Stimulated activated CD8-positive, alpha-beta memory T cell treated with anti-CD3 and anti-CD28 coated beads, Interleukin-12 subunit alpha, Interleukin-12 subunit beta, amount 100 ng/mL, for 24 hours (primary cell): Measurements from ENCODE around the gene PLCE1.

Source experiments
- DNase-seq: peaks from one replicate; pipeline ENCODE4 v3.0.0-alpha.2; 2020; ENCODE audit errors: extremely low read depth

The PLCE1 gene

GRCh38 chr10:93994438-93994801 lies 689 bp downstream of the PLCE1 start:
- no peak for DNase-seq

- DNase-seq = no peak
Observed at GRCh38 chr10:93995182-93995581, 1.5 kb downstream of the PLCE1 start.

GRCh38 chr10:93995598-93996271 lies 2.0 kb downstream of the PLCE1 start:
- DNase-seq = no peak

- DNase-seq = no peak
Observed at GRCh38 chr10:93996551-93996950, 2.8 kb downstream of the PLCE1 start.

GRCh38 chr10:93997546-93997945 lies 3.8 kb downstream of the PLCE1 start:
- no peak for DNase-seq

- no peak for DNase-seq
Observed at GRCh38 chr10:93999401-93999851, 5.7 kb downstream of the PLCE1 start.

- DNase-seq = no peak
Observed at GRCh38 chr10:94000638-94001415, 7.1 kb downstream of the PLCE1 start.

GRCh38 chr10:94001416-94001810 lies 7.7 kb downstream of the PLCE1 start:
- DNase-seq = no peak

- no peak for DNase-seq
Observed at GRCh38 chr10:94002156-94002555, 8.4 kb downstream of the PLCE1 start.

- no peak for DNase-seq
Observed at GRCh38 chr10:94003488-94003887, 9.8 kb downstream of the PLCE1 start.

- no peak for DNase-seq
Observed at GRCh38 chr10:94005050-94005449, 11.3 kb downstream of the PLCE1 start.

GRCh38 chr10:94006591-94007550 lies 13.1 kb downstream of the PLCE1 start:
- DNase-seq = no peak

GRCh38 chr10:94008526-94008925 lies 14.8 kb downstream of the PLCE1 start:
- no peak for DNase-seq

- DNase-seq = no peak
Observed at GRCh38 chr10:94010116-94010515, 16.4 kb downstream of the PLCE1 start.

GRCh38 chr10:94010886-94011285 lies 17.2 kb downstream of the PLCE1 start:
- DNase-seq = no peak

GRCh38 chr10:94011296-94011695 lies 17.6 kb downstream of the PLCE1 start:
- no peak for DNase-seq

GRCh38 chr10:94012834-94013233 lies 19.1 kb downstream of the PLCE1 start:
- no peak for DNase-seq

- DNase-seq = no peak
Observed at GRCh38 chr10:94013331-94013760, 19.6 kb downstream of the PLCE1 start.

GRCh38 chr10:94014304-94014703 lies 20.6 kb downstream of the PLCE1 start:
- no peak for DNase-seq

GRCh38 chr10:94016727-94017714 lies 23.3 kb downstream of the PLCE1 start:
- DNase-seq = no peak

GRCh38 chr10:94018107-94018506 lies 24.4 kb downstream of the PLCE1 start:
- DNase-seq = no peak
